OCI-LY7 (cell line): ENCODE data around the gene KATNAL2. TPM values are rescaled to one million over a fixed set of nuclear protein-coding genes. Genes with fewer than 3 reads are reported as not detected.
"Not testable (repeated sequence)": the region's sequence is repeated elsewhere in the genome, so short reads cannot be mapped to it uniquely, and the experiment has no call there.

ENCODE experiments used
- BruUV-seq: library from RNA; stranded (reverse); fragments of 400-500 nt; replicated peaks from 2 replicates; lab custom pipeline; 2021; lab: Mats Ljungman, UMichigan
- CTCF ChIA-PET: fragments of 300-600 bp; sonication (Branson Sonifier 250); formaldehyde crosslinking; loops from one replicate; lab custom pipeline; 2022; ENCODE audit warnings: antibody characterized with exemption; ENCODE audit not compliant: unreplicated experiment; lab: Charles Lee
- POLR2A ChIA-PET: fragments of 300-600 bp; sonication (Branson Sonifier 250); formaldehyde crosslinking; loops from one replicate; lab custom pipeline; 2022; ENCODE audit warnings: antibody characterized with exemption; lab: Charles Lee
- DNase-seq: peaks from one replicate; pipeline ENCODE4 v3.0.0-alpha.2; 2015; ENCODE audit warnings: low spot score
- H2AFZ ChIP-seq: fragments of 200-600 bp; sonication (generic), shearing (Covaris generic); 2 replicates; pipeline ENCODE4 v1.6.1; 2014; ENCODE audit warnings: mild to moderate bottlenecking, antibody characterized with exemption, low read length, moderate library complexity
- H3K27ac ChIP-seq: fragments of 200-600 bp; sonication (generic); 2 replicates; pipeline ENCODE4 v1.5.1; 2014; ENCODE audit warnings: mixed run types, low read depth, mild to moderate bottlenecking, moderate library complexity, low read length, inconsistent platforms; ENCODE audit not compliant: poor library complexity, severe bottlenecking
- H3K36me3 ChIP-seq: fragments of 200-600 bp; sonication (generic); 2 replicates; pipeline ENCODE4 v1.6.1; 2014; ENCODE audit warnings: mild to moderate bottlenecking, antibody characterized with exemption, low read length, moderate library complexity, mixed read lengths; ENCODE audit not compliant: insufficient read depth
- H3K4me1 ChIP-seq: fragments of 200-600 bp; sonication (generic); 2 replicates; pipeline ENCODE4 v1.5.1; 2014; ENCODE audit warnings: mild to moderate bottlenecking, low read length; ENCODE audit not compliant: insufficient read depth, poor library complexity, severe bottlenecking
- H3K4me2 ChIP-seq: fragments of 200-600 bp; sonication (generic); 2 replicates; pipeline ENCODE4 v1.6.1; 2014; ENCODE audit warnings: mild to moderate bottlenecking, low read length
- H3K4me3 ChIP-seq: fragments of 200-600 bp; sonication (generic); 2 replicates; pipeline ENCODE4 v1.5.1; 2014; ENCODE audit warnings: mild to moderate bottlenecking, low read depth, low read length; ENCODE audit not compliant: poor library complexity, severe bottlenecking
- H3K79me2 ChIP-seq: fragments of 200-600 bp; sonication (generic); 2 replicates; pipeline ENCODE4 v1.6.1; 2016; ENCODE audit warnings: low read depth, mild to moderate bottlenecking, low read length, moderate library complexity, mixed read lengths; ENCODE audit not compliant: insufficient read depth
- H3K9me2 ChIP-seq: fragments of 200-600 bp; sonication (generic); 2 replicates; pipeline ENCODE4 v1.6.1; 2016; ENCODE audit warnings: mild to moderate bottlenecking, low read length, mixed read lengths; ENCODE audit not compliant: insufficient read depth
- H3K9me3 ChIP-seq: fragments of 200-600 bp; sonication (generic); 2 replicates; pipeline ENCODE4 v1.6.1; 2014; ENCODE audit warnings: mild to moderate bottlenecking, mixed run types, low read length, mixed read lengths
- H4K20me1 ChIP-seq: fragments of 200-600 bp; sonication (generic); 2 replicates; pipeline ENCODE4 v1.6.1; 2014; ENCODE audit warnings: mild to moderate bottlenecking, antibody characterized with exemption, low read length, moderate library complexity, mixed read lengths; ENCODE audit not compliant: insufficient read depth
- EZH2phosphoT487 ChIP-seq: fragments of 200-600 bp; sonication (generic); IDR thresholded peaks from 2 replicates; pipeline ENCODE4 v1.6.1; 2018; ENCODE audit warnings: low read depth, borderline replicate concordance, mild to moderate bottlenecking, mixed run types, antibody characterized with exemption, low read length, moderate library complexity, mixed read lengths
- intact Hi-C: fragments of 100-400 bp; cut with micrococcal nuclease; formaldehyde crosslinking; loops from one replicate; pipeline ENCODE4 v1.10.0; 2022; ENCODE audit not compliant: unreplicated experiment
- total RNA-seq, 2 experiments: library from RNA; depleted of rRNA in 1 of 2; stranded (reverse); fragments of >200 nt in 1 of 2; shearing (Covaris generic) in 1 of 2; gene quantifications; 2 replicates each; pipeline ENCODE4 v1.2.3, GENCODE V29; 2014 to 2022
- TF ChIP-seq, protein P1 (sequence below): fragments of 200-600 bp; sonication (generic); conservative IDR thresholded peaks from 2 replicates; pipeline ENCODE4 v1.5.1; 2014; ENCODE audit warnings: mild to moderate bottlenecking, antibody characterized with exemption, low read length, moderate library complexity, mixed read lengths

KATNAL2 gene
- total RNA-seq, 2 experiments from 2014 or later: 5.7 to 16.1 TPM

DNA sequence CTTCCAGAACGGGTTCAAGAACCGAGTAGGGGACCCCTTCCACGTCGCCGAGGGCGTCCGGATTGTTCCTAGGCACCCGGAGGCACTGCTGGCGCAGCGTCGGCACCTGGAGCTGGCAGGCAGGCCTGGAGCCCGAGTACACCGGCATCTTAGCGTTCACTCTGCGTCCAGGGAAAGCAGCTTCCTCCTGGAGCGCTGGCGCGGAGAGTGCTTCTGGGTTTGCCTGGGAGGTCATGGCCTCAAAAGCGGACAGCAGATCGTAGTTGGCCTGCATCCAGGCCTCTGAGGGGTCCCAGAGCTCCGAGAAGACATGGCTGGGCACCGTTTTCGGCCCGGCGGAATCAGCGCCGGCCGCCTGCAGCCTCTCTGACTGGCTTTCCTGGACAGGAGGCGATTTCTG lies 111.3 kb downstream of the KATNAL2 start:
- BruUV-seq, H3K4me1 ChIP-seq, H3K79me2 ChIP-seq, intact Hi-C loops, CTCF ChIA-PET, H3K9me3 ChIP-seq, H3K36me3 ChIP-seq, H4K20me1 ChIP-seq, POLR2A ChIA-PET, H3K27ac ChIP-seq, H3K4me3 ChIP-seq, H3K9me2 ChIP-seq, H3K4me2 ChIP-seq, H2AFZ ChIP-seq, DNase-seq: not testable (repeated sequence)

GRCh38 chr18:47029684-47030353 lies 112.4 kb downstream of the KATNAL2 start:
- H3K79me2 ChIP-seq, H3K36me3 ChIP-seq, H3K4me3 ChIP-seq, H2AFZ ChIP-seq, POLR2A ChIA-PET, H4K20me1 ChIP-seq, H3K4me1 ChIP-seq, DNase-seq, CTCF ChIA-PET, intact Hi-C loops, H3K9me2 ChIP-seq, H3K9me3 ChIP-seq, H3K4me2 ChIP-seq, H3K27ac ChIP-seq, BruUV-seq: not testable (repeated sequence)

- not testable (repeated sequence) for H2AFZ ChIP-seq
Observed at GRCh38 chr18:47030887-47031286, 113.5 kb downstream of the KATNAL2 start.

GRCh38 chr18:47032945-47033344 lies 115.5 kb downstream of the KATNAL2 start:
- CTCF ChIA-PET: no interaction called here
- POLR2A ChIA-PET: no interaction called here
- H3K27ac ChIP-seq: no peak overlapping the region
- DNase-seq: no peak
- no peak overlapping the region for H3K4me2 ChIP-seq
- H4K20me1 ChIP-seq: no peaks in the 10 kb centered on the region
- intact Hi-C loops: no loop called here
- no peaks in the 10 kb centered on the region for H3K9me3 ChIP-seq
- H2AFZ ChIP-seq: no peak overlapping the region
- TF ChIP-seq, protein P1, sequence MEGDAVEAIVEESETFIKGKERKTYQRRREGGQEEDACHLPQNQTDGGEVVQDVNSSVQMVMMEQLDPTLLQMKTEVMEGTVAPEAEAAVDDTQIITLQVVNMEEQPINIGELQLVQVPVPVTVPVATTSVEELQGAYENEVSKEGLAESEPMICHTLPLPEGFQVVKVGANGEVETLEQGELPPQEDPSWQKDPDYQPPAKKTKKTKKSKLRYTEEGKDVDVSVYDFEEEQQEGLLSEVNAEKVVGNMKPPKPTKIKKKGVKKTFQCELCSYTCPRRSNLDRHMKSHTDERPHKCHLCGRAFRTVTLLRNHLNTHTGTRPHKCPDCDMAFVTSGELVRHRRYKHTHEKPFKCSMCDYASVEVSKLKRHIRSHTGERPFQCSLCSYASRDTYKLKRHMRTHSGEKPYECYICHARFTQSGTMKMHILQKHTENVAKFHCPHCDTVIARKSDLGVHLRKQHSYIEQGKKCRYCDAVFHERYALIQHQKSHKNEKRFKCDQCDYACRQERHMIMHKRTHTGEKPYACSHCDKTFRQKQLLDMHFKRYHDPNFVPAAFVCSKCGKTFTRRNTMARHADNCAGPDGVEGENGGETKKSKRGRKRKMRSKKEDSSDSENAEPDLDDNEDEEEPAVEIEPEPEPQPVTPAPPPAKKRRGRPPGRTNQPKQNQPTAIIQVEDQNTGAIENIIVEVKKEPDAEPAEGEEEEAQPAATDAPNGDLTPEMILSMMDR: no peak
- TF ChIP-seq EZH2phosphoT487: no peak
- H3K4me3 ChIP-seq: no peak overlapping the region
- no TSS peak for BruUV-seq
- H3K79me2 ChIP-seq: no peaks in the 10 kb centered on the region
- H3K4me1 ChIP-seq: no peaks in the 10 kb centered on the region
- no peaks in the 10 kb centered on the region for H3K9me2 ChIP-seq
- H3K36me3 ChIP-seq: no peaks in the 10 kb centered on the region

More at GRCh38 chr18:47030887-47031286, 113.5 kb downstream of the KATNAL2 start:
- CTCF ChIA-PET, H3K79me2 ChIP-seq, H3K4me2 ChIP-seq, H3K4me3 ChIP-seq, H3K9me2 ChIP-seq, POLR2A ChIA-PET, H3K27ac ChIP-seq, DNase-seq, intact Hi-C loops, H3K36me3 ChIP-seq, H4K20me1 ChIP-seq, H3K4me1 ChIP-seq, H3K9me3 ChIP-seq, BruUV-seq: not testable (repeated sequence)

DNA sequence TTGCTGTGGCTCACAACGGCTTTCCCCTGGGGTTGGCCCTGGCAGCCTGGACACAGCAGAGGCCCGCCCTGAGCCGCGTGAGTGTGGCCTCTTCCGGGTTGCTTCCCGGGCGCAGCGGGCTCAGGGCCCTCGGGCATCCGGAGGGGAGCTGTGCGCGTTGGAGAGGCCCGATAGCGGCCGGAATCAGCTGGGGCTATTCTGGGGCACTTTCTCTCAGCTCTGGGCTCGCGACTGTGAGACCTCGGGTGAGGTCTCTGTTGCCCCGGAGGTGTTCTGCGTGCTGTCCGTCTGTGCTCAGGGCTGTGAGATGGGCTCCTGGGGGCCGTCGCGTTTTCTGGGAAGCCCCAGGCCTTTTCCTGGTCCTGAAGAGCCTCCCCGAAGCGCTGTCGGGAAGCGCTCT lies 117.2 kb downstream of the KATNAL2 start:
- H3K4me2 ChIP-seq, H3K36me3 ChIP-seq, H3K9me2 ChIP-seq, CTCF ChIA-PET, intact Hi-C loops, POLR2A ChIA-PET, H3K4me1 ChIP-seq, H3K79me2 ChIP-seq, H3K4me3 ChIP-seq, H3K27ac ChIP-seq, BruUV-seq, DNase-seq, H4K20me1 ChIP-seq, H2AFZ ChIP-seq, H3K9me3 ChIP-seq: not testable (repeated sequence)
